B cell (primary cell): ENCODE data around the gene INPP5B. TPM values are rescaled to one million over a fixed set of nuclear protein-coding genes. Genes with fewer than 3 reads are reported as not detected.

Source experiments
- ATAC-seq: fragments of 200-7000 bp; cut with Tn5 transposase; one replicate; pipeline ENCODE4 v1.10.0; 2021; ENCODE audit warnings: low read depth, mild to moderate bottlenecking, moderate number of reproducible peaks, moderate library complexity
- CTCF ChIA-PET: fragments of 350-600 bp; sonication (Branson Sonifier 250); formaldehyde crosslinking; loops from one replicate; lab custom pipeline; 2021; ENCODE audit warnings: antibody characterized with exemption, inconsistent platforms; lab: Charles Lee
- POLR2A ChIA-PET: fragments of 350-600 bp; sonication (Branson Sonifier 250); formaldehyde crosslinking; loops from one replicate; lab custom pipeline; 2021; ENCODE audit warnings: antibody characterized with exemption; lab: Charles Lee
- DNase-seq: peaks from one replicate; pipeline ENCODE4 v3.0.0; 2013
- H2AFZ ChIP-seq: 2 replicates; pipeline ENCODE4 v1.6.1; 2012; ENCODE audit warnings: mild to moderate bottlenecking, low read depth, low read length; ENCODE audit not compliant: insufficient read depth, poor library complexity, severe bottlenecking
- H3K27ac ChIP-seq, 2 donors: 1 replicate in 1 of 2; 2 replicates in 1 of 2; pipeline ENCODE4 v1.5.1; 2012 to 2013; ENCODE audit warnings: low read length in 2 of 2, mild to moderate bottlenecking in 2 of 2, moderate library complexity in 1 of 2
- H3K27me3 ChIP-seq, 4 experiments: fragments of 200-600 bp in 1 of 4; sonication (generic) in 1 of 4; replicated peaks in 1 of 4; 1 replicate in 2 of 4; 2 replicates in 2 of 4; pipeline versions ENCODE4 v1.6.1 to v1.7.0; 2013 to 2016; ENCODE audit warnings: low read length in 3 of 4, mild to moderate bottlenecking in 2 of 4, mixed read lengths in 1 of 4, moderate library complexity in 1 of 4; ENCODE audit not compliant: insufficient read depth in 4 of 4, control insufficient read depth in 3 of 4; ENCODE audit errors: control extremely low read depth in 1 of 4
- H3K36me3 ChIP-seq, 2 experiments: replicated peaks in 1 of 2; 1 replicate in 1 of 2; 2 replicates in 1 of 2; pipeline versions ENCODE4 v1.6.1 to v1.7.1; 2013; ENCODE audit warnings: low read length in 1 of 2; ENCODE audit not compliant: insufficient read depth in 2 of 2, control insufficient read depth in 1 of 2; ENCODE audit errors: control extremely low read depth in 1 of 2, extremely low read depth in 1 of 2
- H3K4me1 ChIP-seq, 2 donors: fragments of 200-600 bp in 1 of 2; sonication (generic) in 1 of 2; 1 replicate in 1 of 2; 2 replicates in 1 of 2; pipeline versions ENCODE4 v1.5.1 to v1.6.1; 2013 to 2017; ENCODE audit warnings: low read length in 2 of 2; ENCODE audit not compliant: control insufficient read depth in 2 of 2, insufficient read depth in 2 of 2
- H3K4me2 ChIP-seq: replicated peaks from 2 replicates; pipeline ENCODE3; 2012; ENCODE audit warnings: mild to moderate bottlenecking, low read depth, low read length; ENCODE audit not compliant: poor library complexity, severe bottlenecking
- H3K4me3 ChIP-seq, 5 experiments: fragments of 200-600 bp in 1 of 5; sonication (generic) in 1 of 5; 1 replicate in 3 of 5; 2 replicates in 2 of 5; pipeline versions ENCODE4 v1.5.1 to v1.7.0; 2011 to 2016; ENCODE audit warnings: low read length in 4 of 5, mild to moderate bottlenecking in 4 of 5, low read depth in 2 of 5, control low read depth in 1 of 5, moderate library complexity in 1 of 5; ENCODE audit not compliant: insufficient read depth in 1 of 5; ENCODE audit errors: control extremely low read depth in 1 of 5, extremely low read depth in 1 of 5
- H3K79me2 ChIP-seq: fragments of 200-600 bp; sonication (generic); one replicate; pipeline ENCODE4 v1.6.0; 2016; ENCODE audit warnings: low read length; ENCODE audit not compliant: control insufficient read depth, insufficient read depth
- H3K9ac ChIP-seq: fragments of 200-600 bp; sonication (generic); 2 replicates; pipeline ENCODE4 v1.6.1; 2017; ENCODE audit warnings: mild to moderate bottlenecking, low read length, moderate library complexity
- H3K9me3 ChIP-seq, 3 donors: one replicate each; pipeline versions ENCODE4 v1.6.1 to v1.7.1; 2013; ENCODE audit warnings: low read length in 2 of 3; ENCODE audit not compliant: control insufficient read depth in 2 of 3, insufficient read depth in 1 of 3; ENCODE audit errors: control extremely low read depth in 1 of 3
- H4K20me1 ChIP-seq: 2 replicates; pipeline ENCODE4 v1.6.0; 2012; ENCODE audit warnings: mild to moderate bottlenecking, low read length; ENCODE audit not compliant: insufficient read depth, control insufficient read depth, poor library complexity, severe bottlenecking
- H3K27ac Mint-ChIP-seq: one replicate; pipeline ENCODE4 v1.8.0; 2021; ENCODE audit warnings: mixed read lengths
- H3K27me3 Mint-ChIP-seq: one replicate; pipeline ENCODE4 v1.8.0; 2021; ENCODE audit warnings: mixed read lengths
- H3K4me1 Mint-ChIP-seq: one replicate; pipeline ENCODE4 v1.8.0; 2021; ENCODE audit warnings: mixed read lengths
- H3K4me3 Mint-ChIP-seq: one replicate; pipeline ENCODE4 v1.8.0; 2021; ENCODE audit warnings: mixed read lengths
- H3K9me3 Mint-ChIP-seq: one replicate; pipeline ENCODE4 v1.8.0; 2022; ENCODE audit warnings: mixed read lengths; ENCODE audit not compliant: insufficient read depth
- CTCF ChIP-seq: fragments of 200-600 bp; IDR thresholded peaks from one replicate; pipeline ENCODE4 v1.8.0; 2022; ENCODE audit warnings: antibody characterized with exemption, mild to moderate bottlenecking
- EZH2 ChIP-seq: IDR thresholded peaks from 2 replicates; pipeline ENCODE4 v1.6.1; 2012; ENCODE audit warnings: borderline replicate concordance, low read depth, mild to moderate bottlenecking, moderate library complexity, low read length; ENCODE audit not compliant: insufficient read depth, poor library complexity, severe bottlenecking
- WGBS: methylation state at CpG from one replicate; pipeline ENCODE4 v1.1.5; 2013; ENCODE audit warnings: missing lambda C conversion rate; ENCODE audit not compliant: insufficient coverage; 5-methylcytosine and 5-hydroxymethylcytosine counted together
- intact Hi-C: fragments of 100-400 bp; cut with micrococcal nuclease; formaldehyde crosslinking; loops from one replicate; pipeline ENCODE4 v1.10.0; 2022
- polyA plus RNA-seq: library from polyadenylated mRNA; depleted of rRNA; stranded (reverse); fragments of >200 nt; gene quantifications from 2 replicates; pipeline ENCODE4 v1.2.3, GENCODE V29; 2012
- total RNA-seq, 2 donors: library from RNA; stranded (reverse); fragments of 120-200 nt in 1 of 2; gene quantifications; 1 replicate in 1 of 2; 2 replicates in 1 of 2; pipeline versions ENCODE4 v1.2.3 to v1.2.4, GENCODE V29; 2013 to 2022

INPP5B gene
- total and polyA plus RNA-seq, 2 donors (not counting 1 experiment from before 2014, with no cell fraction given): 45.4 to 63.3 TPM

GRCh38 chr1:37841652-37842051, 105.2 kb downstream of the INPP5B start:
- Histone ChIP-seq H3K9me3 (no peaks in the 10 kb centered on the region), H3K36me3 (peaks cover 7 to 48% of the 10 kb centered on the region in 2 experiments), H3K4me3 (no peak overlapping the region), H4K20me1 (peaks cover 15% of the 10 kb centered on the region), H3K9ac (no peak overlapping the region), H2AFZ (no peak overlapping the region), H3K27ac (no peak overlapping the region), H3K27me3 (no peaks in the 10 kb centered on the region), H3K4me2 (no peak overlapping the region), H3K4me1 (peaks cover 8% of the 10 kb centered on the region in 2 donors), H3K79me2 (peaks cover 64% of the 10 kb centered on the region)
- Mint-ChIP-seq H3K4me3 (no peak overlapping the region), H3K27ac (no peak overlapping the region), H3K27me3 (no peaks in the 10 kb centered on the region), H3K4me1 (peaks cover 19% of the 10 kb centered on the region), H3K9me3 (no peaks in the 10 kb centered on the region)
- ChIA-PET CTCF (interaction anchor here (1.4 kb wide), 1 partner anchor 9 kb away, joined by 3 read pairs; no protein-coding TSS in a partner anchor), POLR2A (no interaction called here)
- 100% methylated on average over 2 of the region's 3 CpGs for WGBS
- TF ChIP-seq CTCF: no peak
- no peak for TF ChIP-seq EZH2
- intact Hi-C loops: no loop called here
- DNase-seq (no peak), ATAC-seq (no peak)

GRCh38 chr1:37840711-37841110, 106.1 kb downstream of the INPP5B start:
- H3K27me3 ChIP-seq: no peaks in the 10 kb centered on the region
- no peak overlapping the region for H3K9ac ChIP-seq
- Mint-ChIP-seq H3K27ac (no peak overlapping the region), H3K27me3 (no peaks in the 10 kb centered on the region), H3K9me3 (no peaks in the 10 kb centered on the region), H3K4me3 (no peak overlapping the region), H3K4me1 (peaks cover 11% of the 10 kb centered on the region)
- H3K4me2 ChIP-seq: no peak overlapping the region
- intact Hi-C loops: no loop called here
- H3K4me1 ChIP-seq: no peaks in the 10 kb centered on the region
- WGBS: 75% methylated on average over 1 of the region's 1 CpG
- DNase-seq (no peak), ATAC-seq (no peak)
- no peak overlapping the region for H3K4me3 ChIP-seq
- H4K20me1 ChIP-seq: peaks cover 15% of the 10 kb centered on the region
- peaks cover 9 to 55% of the 10 kb centered on the region in 2 experiments for H3K36me3 ChIP-seq
- no peak overlapping the region for H3K27ac ChIP-seq
- H3K79me2 ChIP-seq: peaks cover 55% of the 10 kb centered on the region
- POLR2A ChIA-PET: no interaction called here
- TF ChIP-seq EZH2 (no peak), CTCF (no peak)
- no peaks in the 10 kb centered on the region for H3K9me3 ChIP-seq
- no peak overlapping the region for H2AFZ ChIP-seq
- CTCF ChIA-PET: interaction anchor here (0.8 to 1.4 kb wide), 3 partner anchors 10 to 19 kb away, joined by 3 to 4 read pairs (median 3); partner anchors contain the start of gene MTF1
